Thoracic aorta (tissue), 2 donors: Measurements from ENCODE around the gene SLCO4A1. TPM values are rescaled to one million over a fixed set of nuclear protein-coding genes. Genes with fewer than 3 reads are reported as not detected.

ENCODE experiments used
- ATAC-seq: fragments of 150-250 bp; one replicate; pipeline ENCODE4 v1.8.0; 2017; ENCODE audit warnings: low read depth; ENCODE audit not compliant: insufficient number of reproducible peaks, low FRiP score
- DNase-seq: peaks from one replicate; pipeline ENCODE4 v3.0.0-alpha.2; 2020; ENCODE audit warnings: low spot score
- H3K27ac ChIP-seq, 2 donors: fragments of 200-600 bp; sonication (generic); 1 replicate in 1 of 2; 2 replicates in 1 of 2; pipeline ENCODE4 v1.5.1; 2016; ENCODE audit warnings: mild to moderate bottlenecking in 2 of 2, moderate library complexity in 2 of 2
- H3K27me3 ChIP-seq: fragments of 200-600 bp; sonication (generic); replicated peaks from 2 replicates; pipeline ENCODE4 v1.6.0; 2016; ENCODE audit warnings: mild to moderate bottlenecking; ENCODE audit not compliant: insufficient read depth
- H3K36me3 ChIP-seq: fragments of 200-600 bp; sonication (generic); one replicate; pipeline ENCODE4 v1.5.1; 2016
- H3K4me1 ChIP-seq, 2 donors: fragments of 200-600 bp; sonication (generic); 1 replicate in 1 of 2; 2 replicates in 1 of 2; pipeline versions ENCODE4 v1.5.1 to v1.6.0; 2016; ENCODE audit warnings: low read depth in 2 of 2, mild to moderate bottlenecking in 1 of 2; ENCODE audit not compliant: control insufficient read depth in 1 of 2
- H3K4me3 ChIP-seq: fragments of 200-600 bp; sonication (generic); 2 replicates; pipeline ENCODE4 v1.5.1; 2016; ENCODE audit warnings: mild to moderate bottlenecking
- H3K9me3 ChIP-seq: fragments of 200-600 bp; sonication (generic); 2 replicates; pipeline ENCODE4 v1.5.1; 2016
- CTCF ChIP-seq: fragments of 200-600 bp; sonication (generic); IDR thresholded peaks from one replicate; pipeline ENCODE4 v1.5.1; 2019; ENCODE audit warnings: antibody characterized with exemption
- total RNA-seq, 2 donors: library from RNA; depleted of rRNA; stranded (reverse); fragments of >200 nt; gene quantifications; one replicate each; pipeline versions ENCODE4 v1.1.0 to v1.2.3, GENCODE V29; 2016

The SLCO4A1 gene
- total RNA-seq, 2 donors from 2014 or later = 22.1 to 26.0 TPM

GRCh38 chr20:62710886-62711702 lies 68.8 kb downstream of the SLCO4A1 start:
- TF ChIP-seq CTCF = no peak
- Histone ChIP-seq H3K27ac (no peak overlapping the region), H3K9me3 (no peaks in the 10 kb centered on the region), H3K4me3 (no peak overlapping the region), H3K4me1 (no peaks in the 10 kb centered on the region), H3K27me3 (no peaks in the 10 kb centered on the region), H3K36me3 (no peaks in the 10 kb centered on the region)
- no peak for ATAC-seq
- DNase-seq = no peak

- TF ChIP-seq CTCF = no peak
- Histone ChIP-seq H3K36me3 (no peaks in the 10 kb centered on the region), H3K4me1 (no peaks in the 10 kb centered on the region), H3K27me3 (no peaks in the 10 kb centered on the region), H3K9me3 (no peaks in the 10 kb centered on the region), H3K27ac (no peak overlapping the region), H3K4me3 (no peak overlapping the region)
- DNase-seq (no peak), ATAC-seq (no peak)
These were observed 69.4 kb downstream of the SLCO4A1 start for GRCh38 chr20:62711703-62712101.

- DNase-seq = no peak
- H3K27me3 ChIP-seq = no peaks in the 10 kb centered on the region
- H3K9me3 ChIP-seq = no peaks in the 10 kb centered on the region
- H3K36me3 ChIP-seq = no peaks in the 10 kb centered on the region
- ATAC-seq = no peak
- H3K4me3 ChIP-seq = no peak overlapping the region
- TF ChIP-seq CTCF = no peak
- no peak overlapping the region for H3K27ac ChIP-seq
- no peaks in the 10 kb centered on the region for H3K4me1 ChIP-seq
These were observed 70.3 kb downstream of the SLCO4A1 start for GRCh38 chr20:62712606-62713005.

GRCh38 chr20:62714006-62714405 lies 71.7 kb downstream of the SLCO4A1 start:
- ATAC-seq (no peak), DNase-seq (no peak)
- Histone ChIP-seq H3K36me3 (no peaks in the 10 kb centered on the region), H3K4me1 (no peaks in the 10 kb centered on the region), H3K4me3 (no peak overlapping the region), H3K27ac (no peak overlapping the region), H3K27me3 (no peaks in the 10 kb centered on the region), H3K9me3 (no peaks in the 10 kb centered on the region)
- TF ChIP-seq CTCF = no peak

- Histone ChIP-seq H3K9me3 (no peaks in the 10 kb centered on the region), H3K36me3 (no peaks in the 10 kb centered on the region), H3K27ac (no peak overlapping the region), H3K27me3 (no peaks in the 10 kb centered on the region), H3K4me3 (no peak overlapping the region), H3K4me1 (no peaks in the 10 kb centered on the region)
- DNase-seq (no peak), ATAC-seq (no peak)
- no peak for TF ChIP-seq CTCF
These were observed 72.5 kb downstream of the SLCO4A1 start for GRCh38 chr20:62714799-62715198.
